HFF-Myc (cell line): ENCODE measurements around the gene LPIN2.

Experiments
- DNase-seq: peaks from one replicate; pipeline ENCODE4 v3.0.0-alpha.2; 2011; ENCODE audit warnings: low read depth; ENCODE audit errors: extremely low read depth
- H3K4me3 ChIP-seq: replicated peaks from 2 replicates; pipeline ENCODE4 v1.5.1; 2011; ENCODE audit warnings: low read depth, mild to moderate bottlenecking, control low read depth, low read length
- TF ChIP-seq, protein P1 (sequence below): IDR thresholded peaks from 2 replicates; pipeline ENCODE4 v1.5.1; 2012; ENCODE audit warnings: mild to moderate bottlenecking, low read depth, low read length, control low read depth; ENCODE audit errors: missing control alignments

The LPIN2 gene

DNA sequence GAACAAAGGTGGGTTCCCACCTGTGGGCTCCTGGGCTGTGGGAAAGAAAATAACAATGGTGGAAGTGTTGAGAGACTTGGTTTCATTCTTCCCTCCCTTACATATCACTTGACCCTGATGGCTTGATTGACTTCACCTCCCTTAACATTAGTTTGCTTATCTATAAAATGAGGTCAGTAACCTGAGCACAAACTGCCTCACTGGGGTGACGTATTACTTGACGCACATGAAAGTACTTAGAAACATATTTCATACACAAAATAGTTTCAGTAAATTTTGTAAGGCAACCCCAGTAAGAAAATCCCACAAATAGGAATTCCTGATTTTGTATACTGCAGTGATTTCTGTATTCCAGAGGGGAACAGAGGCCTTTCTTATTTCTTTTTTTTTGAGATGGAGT is 29.4 kb upstream of the LPIN2 start:
- TF ChIP-seq, protein P1, sequence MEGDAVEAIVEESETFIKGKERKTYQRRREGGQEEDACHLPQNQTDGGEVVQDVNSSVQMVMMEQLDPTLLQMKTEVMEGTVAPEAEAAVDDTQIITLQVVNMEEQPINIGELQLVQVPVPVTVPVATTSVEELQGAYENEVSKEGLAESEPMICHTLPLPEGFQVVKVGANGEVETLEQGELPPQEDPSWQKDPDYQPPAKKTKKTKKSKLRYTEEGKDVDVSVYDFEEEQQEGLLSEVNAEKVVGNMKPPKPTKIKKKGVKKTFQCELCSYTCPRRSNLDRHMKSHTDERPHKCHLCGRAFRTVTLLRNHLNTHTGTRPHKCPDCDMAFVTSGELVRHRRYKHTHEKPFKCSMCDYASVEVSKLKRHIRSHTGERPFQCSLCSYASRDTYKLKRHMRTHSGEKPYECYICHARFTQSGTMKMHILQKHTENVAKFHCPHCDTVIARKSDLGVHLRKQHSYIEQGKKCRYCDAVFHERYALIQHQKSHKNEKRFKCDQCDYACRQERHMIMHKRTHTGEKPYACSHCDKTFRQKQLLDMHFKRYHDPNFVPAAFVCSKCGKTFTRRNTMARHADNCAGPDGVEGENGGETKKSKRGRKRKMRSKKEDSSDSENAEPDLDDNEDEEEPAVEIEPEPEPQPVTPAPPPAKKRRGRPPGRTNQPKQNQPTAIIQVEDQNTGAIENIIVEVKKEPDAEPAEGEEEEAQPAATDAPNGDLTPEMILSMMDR, result no peak
- H3K4me3 ChIP-seq, result no peak overlapping the region
- DNase-seq, result no peak

DNA sequence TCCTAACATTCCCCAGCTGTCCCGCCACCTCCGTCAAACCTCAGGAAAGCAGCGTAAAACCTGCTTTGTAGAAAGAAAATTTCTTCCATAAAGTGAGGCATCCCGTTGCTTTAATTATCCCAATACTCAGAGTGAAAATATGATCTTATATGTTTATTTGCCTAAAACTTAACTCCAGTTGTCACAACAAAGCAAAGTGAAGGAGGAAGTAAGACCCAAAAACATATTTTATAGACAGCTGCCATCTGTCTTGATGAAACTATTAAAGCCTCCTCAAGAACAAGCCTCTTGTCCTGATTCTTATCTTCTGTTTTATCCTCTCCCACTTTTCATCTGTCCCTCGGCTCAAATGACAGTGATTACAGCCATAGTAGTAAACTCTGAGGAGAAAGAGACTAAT is 28.9 kb upstream of the LPIN2 start:
- TF ChIP-seq, protein P1, result no peak
- no peak overlapping the region for H3K4me3 ChIP-seq
- no peak for DNase-seq

DNA sequence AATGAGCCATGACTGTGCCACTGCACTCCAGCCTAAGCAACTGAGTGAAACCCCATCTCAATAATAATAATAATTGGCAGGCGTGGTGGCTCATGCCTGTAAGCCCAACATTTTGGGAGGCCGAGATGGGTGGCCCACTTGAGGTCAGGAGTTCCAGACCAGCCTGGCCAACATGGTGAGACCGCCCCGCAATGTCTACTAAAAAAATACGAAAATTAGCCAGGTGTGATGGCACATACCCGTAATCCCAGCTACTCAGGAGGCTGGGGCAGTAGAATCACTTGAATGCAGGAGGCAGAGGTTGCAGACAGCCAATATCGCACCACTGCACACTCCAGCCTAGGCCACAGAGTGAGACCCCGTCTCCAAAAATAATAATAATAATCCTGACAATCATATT is 27.9 kb upstream of the LPIN2 start:
- TF ChIP-seq, protein P1, result no peak
- no peak overlapping the region for H3K4me3 ChIP-seq
- DNase-seq, result no peak

DNA sequence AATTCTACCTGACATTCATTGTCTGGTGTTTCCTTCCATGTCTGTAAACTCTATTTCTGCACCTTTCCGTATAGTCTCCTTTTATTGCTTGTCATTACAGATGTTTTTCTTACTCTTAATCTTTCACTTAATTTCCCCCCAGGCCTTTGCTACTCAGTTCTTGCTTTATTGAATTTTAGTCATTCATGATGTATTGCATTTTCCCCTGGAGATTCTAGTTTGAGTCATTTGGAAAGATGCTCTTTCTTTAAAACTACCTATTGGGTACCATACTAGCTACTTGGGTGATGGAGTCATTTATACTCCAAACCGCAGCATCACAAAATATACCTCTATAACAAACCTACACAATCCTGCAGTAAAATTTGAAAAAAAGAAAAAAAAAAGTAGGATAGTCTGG is 27.2 kb upstream of the LPIN2 start:
- TF ChIP-seq, protein P1, result no peak
- no peak for DNase-seq
- no peak overlapping the region for H3K4me3 ChIP-seq

DNA sequence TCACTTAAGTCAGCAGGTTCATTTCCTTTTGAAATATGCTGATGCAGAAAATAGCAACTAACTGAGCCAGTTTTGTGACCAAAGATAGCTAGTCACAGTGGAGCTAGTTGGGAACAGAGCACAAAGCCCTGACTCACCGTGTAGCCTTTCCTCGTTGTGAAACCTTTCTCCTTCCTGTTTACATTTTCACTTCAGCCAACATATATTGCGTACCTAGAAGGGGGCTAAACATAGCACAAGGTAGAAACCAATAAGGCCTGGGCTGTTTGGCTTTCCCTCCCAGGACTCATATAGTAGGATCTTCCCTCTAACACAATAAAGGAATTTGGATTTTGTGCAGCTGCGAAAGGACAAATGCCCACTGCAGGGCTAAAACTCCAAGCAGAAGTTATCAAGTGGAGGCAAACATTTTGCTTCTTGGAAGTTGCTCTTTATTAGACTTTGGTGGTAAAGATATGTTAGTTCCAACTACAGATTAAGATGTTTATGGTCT is 24.5 kb upstream of the LPIN2 start:
- DNase-seq, result peak; percentile 21
- H3K4me3 ChIP-seq, result no peak overlapping the region
- TF ChIP-seq, protein P1, result no peak

DNA sequence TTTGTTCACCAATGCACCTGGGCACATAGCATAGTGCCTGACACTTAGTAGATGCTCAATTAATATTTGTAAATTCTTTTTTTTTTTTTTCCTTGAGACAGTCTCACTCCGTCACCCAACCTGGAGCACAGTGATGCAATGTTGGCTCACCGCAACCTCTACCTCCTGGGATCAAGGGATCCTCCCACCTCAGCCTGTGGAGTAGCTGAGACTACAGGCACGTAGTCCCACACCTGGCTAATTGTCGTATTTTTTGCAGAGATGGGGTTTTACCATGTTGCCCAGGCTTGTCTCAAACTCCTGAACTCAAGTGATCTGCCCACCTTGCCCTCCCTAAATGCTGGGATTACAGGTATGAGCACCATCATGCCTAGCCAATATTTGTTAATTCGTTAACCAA is 23.2 kb upstream of the LPIN2 start:
- no peak overlapping the region for H3K4me3 ChIP-seq
- no peak for DNase-seq
- TF ChIP-seq, protein P1, result no peak

DNA sequence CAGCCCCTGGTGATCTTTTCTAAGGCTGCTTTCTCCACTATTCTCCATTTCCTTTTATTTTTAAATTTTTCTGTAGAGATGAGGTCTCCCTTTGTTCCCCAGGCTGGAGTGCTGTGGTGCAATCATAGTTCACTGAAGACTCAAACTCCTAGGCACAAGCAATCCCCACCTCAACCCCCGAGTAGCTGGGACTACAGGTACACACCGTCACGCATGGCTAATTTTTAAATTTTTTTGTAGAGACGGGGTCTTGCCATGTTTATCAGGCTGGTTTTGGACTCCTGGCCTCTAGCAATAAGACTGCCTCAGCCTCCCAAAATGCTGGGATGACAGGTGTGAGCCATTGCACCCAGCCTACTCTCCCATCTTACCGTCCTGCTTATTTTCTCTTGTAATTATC is 22.7 kb upstream of the LPIN2 start:
- no peak overlapping the region for H3K4me3 ChIP-seq
- TF ChIP-seq, protein P1, result no peak
- DNase-seq, result no peak
